BLaER1 treated with 17β-estradiol and CSF1 and Interleukin-3, amounts not matched to agents 10 nM and 100 nM (cell line): ENCODE measurements around the gene HLA-B.

Experiments
- H3K27ac ChIP-seq, 11 experiments: shearing (Covaris generic); formaldehyde crosslinking; 2 replicates each; pipeline ENCODE4 v1.8.1; 2022
- H3K27me3 ChIP-seq, 11 experiments: shearing (Covaris generic); formaldehyde crosslinking; 2 replicates each; pipeline ENCODE4 v1.8.1; 2022
- H3K36me3 ChIP-seq, 11 experiments: shearing (Covaris generic); formaldehyde crosslinking; 2 replicates each; pipeline ENCODE4 v1.8.1; 2022
- H3K4me1 ChIP-seq, 10 experiments: shearing (Covaris generic); formaldehyde crosslinking; 2 replicates each; pipeline ENCODE4 v1.8.1; 2022
- H3K4me2 ChIP-seq, 11 experiments: shearing (Covaris generic); formaldehyde crosslinking; 2 replicates each; pipeline ENCODE4 v1.8.1; 2022
- H3K4me3 ChIP-seq, 10 experiments: shearing (Covaris generic); formaldehyde crosslinking; 2 replicates each; pipeline ENCODE4 v1.8.1; 2022
- H3K9ac ChIP-seq, 11 experiments: shearing (Covaris generic); formaldehyde crosslinking; 2 replicates each; pipeline ENCODE4 v1.8.1; 2022
- H3K9me3 ChIP-seq, 11 experiments: shearing (Covaris generic); formaldehyde crosslinking; replicated peaks in 1 of 11; 2 replicates each; pipeline ENCODE4 v1.8.1; 2022
- H4K20me1 ChIP-seq, 11 experiments: shearing (Covaris generic); formaldehyde crosslinking; 2 replicates each; pipeline ENCODE4 v1.8.1; 2022
- Cebpa-rat ChIP-seq, 11 experiments: shearing (Covaris generic); IDR thresholded peaks; 2 replicates each; pipeline ENCODE4 v1.8.1; 2022

The HLA-B gene

DNA sequence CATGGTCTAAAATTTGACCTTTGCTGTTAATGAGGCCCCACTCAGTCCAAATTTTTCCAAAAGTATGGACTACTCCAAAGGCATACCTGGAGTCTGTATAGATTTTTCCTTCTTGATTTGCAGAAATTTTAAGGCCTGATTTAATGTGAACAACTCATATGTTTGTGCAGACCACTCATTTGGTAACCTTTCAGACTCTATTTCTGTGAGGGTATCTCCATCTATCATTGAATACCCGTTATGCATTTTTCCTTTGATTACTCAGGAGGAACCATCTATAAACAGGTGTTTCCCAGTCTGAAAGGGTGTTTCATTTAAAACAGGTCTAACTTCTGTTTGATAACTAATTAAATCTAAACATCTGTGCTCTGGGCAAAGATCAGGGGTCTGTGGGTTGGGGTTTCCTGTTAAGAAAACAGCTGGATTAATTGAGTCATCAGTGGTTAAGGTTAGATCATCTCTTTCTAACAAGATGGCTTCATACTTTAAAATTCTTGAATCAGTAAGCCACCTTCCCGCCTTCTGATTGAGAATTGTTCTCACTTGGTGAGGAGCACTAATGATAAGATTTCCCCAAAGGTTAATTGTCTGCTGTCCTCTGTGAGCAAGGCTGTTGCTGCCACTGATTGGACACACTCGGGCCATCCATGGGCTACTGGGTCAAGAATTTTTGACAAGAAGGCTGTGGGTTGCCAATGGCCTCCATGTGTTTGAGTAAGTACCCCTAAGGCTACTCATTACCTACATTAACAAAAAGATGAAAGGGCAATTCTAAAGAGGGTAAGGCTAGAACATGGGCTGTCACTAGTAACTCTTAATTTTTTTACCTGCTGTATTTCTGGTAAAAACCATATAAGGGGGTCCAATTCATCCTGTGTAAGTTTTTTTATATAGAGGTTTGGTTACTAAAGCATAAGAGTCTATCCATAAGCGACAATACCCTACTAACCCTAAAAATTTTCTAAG is 24.1 kb downstream of the HLA-B start:
- no peaks in the 10 kb centered on the region for H3K27me3 ChIP-seq
- H3K4me2 ChIP-seq, result peak overlapping the region in 10 of 11 experiments; percentile 9 to 79 (median 54); a peak in 18 of 22 replicates
- peaks cover 4 to 23% (median 15%) of the 10 kb centered on the region in 10 experiments; a peak in 17 of 20 replicates for H3K4me1 ChIP-seq
- H3K4me3 ChIP-seq, result no peak overlapping the region
- peak overlapping the region in 3 of 11 experiments; percentile 25 to 67 (median 49); a peak in 4 of 22 replicates for H3K9ac ChIP-seq
- 0 out of 22 replicates have a peak, but pooled peaks cover 0 to 3% (median 0%) of the 10 kb centered on the region in 11 experiments for H3K36me3 ChIP-seq
- no peak for TF ChIP-seq Cebpa-rat (IDR thresholded peaks at IDR 0.05)
- peak overlapping the region in 8 of 11 experiments; percentile 48 to 87 (median 65); a peak in 15 of 22 replicates for H3K27ac ChIP-seq
- no peaks in the 10 kb centered on the region for H4K20me1 ChIP-seq
- H3K9me3 ChIP-seq, result peaks cover 46 to 95% (median 66%) of the 10 kb centered on the region in 11 experiments

- Histone ChIP-seq H3K27ac (no peak overlapping the region), H3K9ac (no peak overlapping the region), H3K4me1 (peaks cover 0 to 21% (median 15%) of the 10 kb centered on the region in 10 experiments; a peak in 16 of 20 replicates), H4K20me1 (no peaks in the 10 kb centered on the region), H3K4me2 (no peak overlapping the region), H3K27me3 (no peaks in the 10 kb centered on the region), H3K9me3 (peaks cover 35 to 68% (median 44%) of the 10 kb centered on the region in 11 experiments), H3K36me3 (no peaks in the 10 kb centered on the region), H3K4me3 (no peak overlapping the region)
- TF ChIP-seq Cebpa-rat (IDR thresholded peaks at IDR 0.05), result no peak
Measured at GRCh38 chr6:31328355-31328960, 28.5 kb downstream of the HLA-B start.

- TF ChIP-seq Cebpa-rat (IDR thresholded peaks at IDR 0.05), result no peak
- H3K27ac ChIP-seq, result no peak overlapping the region
- H3K4me3 ChIP-seq, result no peak overlapping the region
- no peak overlapping the region for H3K9ac ChIP-seq
- H3K4me2 ChIP-seq, result no peak overlapping the region
- H3K4me1 ChIP-seq, result no peaks in the 10 kb centered on the region
- no peaks in the 10 kb centered on the region for H3K27me3 ChIP-seq
- H3K9me3 ChIP-seq, result peaks cover 0 to 5% (median 3%) of the 10 kb centered on the region in 11 experiments; a peak in 9 of 22 replicates
- no peaks in the 10 kb centered on the region for H3K36me3 ChIP-seq
- no peaks in the 10 kb centered on the region for H4K20me1 ChIP-seq
Measured at GRCh38 chr6:31321820-31322219, 35.2 kb downstream of the HLA-B start.

DNA sequence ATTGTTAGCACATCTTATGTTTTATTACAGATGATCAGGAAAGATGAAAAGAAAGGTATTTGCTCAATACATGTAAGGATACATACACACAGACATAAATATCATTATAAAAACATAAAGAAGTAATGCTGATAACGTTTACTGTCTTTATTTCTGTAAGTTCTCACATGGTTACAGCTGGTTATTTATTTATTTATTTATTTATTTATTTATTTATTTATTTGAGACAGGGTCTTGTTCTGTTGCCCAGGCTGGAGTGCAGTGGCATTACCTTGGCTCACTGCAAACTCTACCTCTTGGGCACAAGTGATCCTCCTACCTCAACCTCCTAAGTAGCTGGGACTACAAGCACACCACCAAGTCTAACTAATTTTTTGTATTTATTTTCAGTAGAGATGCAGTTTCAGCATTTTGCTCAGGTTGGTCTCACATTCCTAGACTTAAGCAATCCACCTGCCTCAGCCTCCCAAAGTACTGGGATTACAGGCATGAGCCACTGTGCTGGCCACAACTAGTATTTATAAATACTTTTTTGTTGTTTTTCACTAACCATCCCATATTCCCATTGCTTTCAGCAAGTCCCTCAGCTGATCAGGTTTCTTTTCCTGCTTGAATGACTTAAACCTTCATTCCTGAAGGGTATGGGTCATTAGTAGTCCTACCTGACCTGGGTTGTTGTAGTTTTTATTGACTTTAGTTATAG is 35.8 kb downstream of the HLA-B start:
- no peak overlapping the region for H3K4me2 ChIP-seq
- H3K27me3 ChIP-seq, result no peaks in the 10 kb centered on the region
- no peak for TF ChIP-seq Cebpa-rat (IDR thresholded peaks at IDR 0.05)

GRCh38 chr6:31317036-31317435 is 39.9 kb downstream of the HLA-B start:
- Histone ChIP-seq H3K27ac (no peak overlapping the region), H3K4me3 (no peak overlapping the region), H3K4me2 (no peak overlapping the region), H3K4me1 (no peaks in the 10 kb centered on the region), H4K20me1 (no peaks in the 10 kb centered on the region), H3K9me3 (no peaks in the 10 kb centered on the region), H3K36me3 (no peaks in the 10 kb centered on the region), H3K27me3 (no peaks in the 10 kb centered on the region), H3K9ac (no peak overlapping the region)
- TF ChIP-seq Cebpa-rat (IDR thresholded peaks at IDR 0.05), result no peak

More for the DNA sequence above, 35.8 kb downstream of the HLA-B start:
- Histone ChIP-seq H3K9ac (no peak overlapping the region), H3K9me3 (no peaks in the 10 kb centered on the region; a peak in 1 of 22 replicates), H3K4me3 (no peak overlapping the region), H3K27ac (no peak overlapping the region), H3K36me3 (no peaks in the 10 kb centered on the region), H3K4me1 (no peaks in the 10 kb centered on the region), H4K20me1 (no peaks in the 10 kb centered on the region)

- no peaks in the 10 kb centered on the region for H4K20me1 ChIP-seq
- no peaks in the 10 kb centered on the region for H3K4me1 ChIP-seq
- no peak overlapping the region for H3K9ac ChIP-seq
- H3K36me3 ChIP-seq, result no peaks in the 10 kb centered on the region
- no peak for TF ChIP-seq Cebpa-rat (IDR thresholded peaks at IDR 0.05)
- no peak overlapping the region for H3K4me2 ChIP-seq
- no peak overlapping the region for H3K27ac ChIP-seq
- H3K27me3 ChIP-seq, result peaks cover 18 to 25% (median 21%) of the 10 kb centered on the region in 11 experiments
- H3K9me3 ChIP-seq, result peaks cover 14 to 19% (median 17%) of the 10 kb centered on the region in 11 experiments; a peak in 21 of 22 replicates
- H3K4me3 ChIP-seq, result no peak overlapping the region
Measured at GRCh38 chr6:31309641-31310040, 47.3 kb downstream of the HLA-B start.

GRCh38 chr6:31308845-31309175 is 48.2 kb downstream of the HLA-B start:
- peaks cover 14 to 19% (median 17%) of the 10 kb centered on the region in 11 experiments; a peak in 21 of 22 replicates for H3K9me3 ChIP-seq
- H3K27me3 ChIP-seq, result peaks cover 18 to 25% (median 21%) of the 10 kb centered on the region in 11 experiments
- H3K27ac ChIP-seq, result no peak overlapping the region
- H3K36me3 ChIP-seq, result no peaks in the 10 kb centered on the region
- no peak overlapping the region for H3K4me2 ChIP-seq
- no peak for TF ChIP-seq Cebpa-rat (IDR thresholded peaks at IDR 0.05)
- H4K20me1 ChIP-seq, result no peaks in the 10 kb centered on the region
- no peak overlapping the region for H3K9ac ChIP-seq
- H3K4me1 ChIP-seq, result no peaks in the 10 kb centered on the region
- no peak overlapping the region for H3K4me3 ChIP-seq

DNA sequence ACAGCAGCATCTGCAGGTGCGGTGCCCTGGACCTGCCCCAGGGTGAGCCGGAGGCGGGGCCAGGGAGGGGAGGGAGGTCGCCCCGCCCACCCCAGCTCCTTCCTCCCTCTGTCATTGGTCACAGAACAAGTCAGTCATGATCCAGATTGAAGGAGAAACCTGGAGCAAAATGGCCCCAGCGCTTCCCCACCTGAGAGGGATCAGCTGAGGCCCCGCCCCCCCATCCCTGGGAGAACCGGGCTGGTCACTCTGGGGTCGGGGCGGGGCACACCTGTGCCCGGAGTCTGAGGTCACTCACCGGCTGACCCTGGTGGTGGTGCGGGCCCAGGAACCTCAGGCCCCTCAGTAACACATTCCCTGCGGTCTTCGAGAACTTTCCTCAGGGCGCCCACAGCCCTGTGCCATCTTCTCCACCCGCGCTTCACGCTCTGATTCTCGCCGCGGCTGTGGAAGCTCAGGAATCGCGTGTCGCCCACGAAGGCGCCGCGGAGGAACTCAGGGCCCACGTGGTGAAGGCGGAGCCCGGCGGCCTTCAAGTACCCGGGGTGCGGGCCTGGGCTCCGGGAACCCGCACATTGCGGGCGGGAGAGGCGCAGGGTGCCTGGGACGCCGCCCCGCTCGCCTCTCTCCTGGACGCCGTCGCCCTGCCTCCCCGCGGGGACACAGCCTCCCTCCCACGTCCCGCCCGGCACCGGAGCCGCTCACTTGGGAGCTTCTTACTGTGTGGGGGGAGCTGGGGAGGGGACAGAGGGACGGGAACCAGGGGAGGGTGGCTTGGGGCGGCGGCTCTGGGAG is 48.7 kb downstream of the HLA-B start:
- H3K27ac ChIP-seq, result no peak overlapping the region
- no peak for TF ChIP-seq Cebpa-rat (IDR thresholded peaks at IDR 0.05)
- H3K4me2 ChIP-seq, result no peak overlapping the region
- no peaks in the 10 kb centered on the region for H4K20me1 ChIP-seq
- H3K9ac ChIP-seq, result no peak overlapping the region
- H3K27me3 ChIP-seq, result peaks cover 18 to 25% (median 21%) of the 10 kb centered on the region in 11 experiments
- H3K9me3 ChIP-seq, result peaks cover 14 to 19% (median 17%) of the 10 kb centered on the region in 11 experiments; a peak in 21 of 22 replicates
- H3K4me1 ChIP-seq, result no peaks in the 10 kb centered on the region
- H3K4me3 ChIP-seq, result no peak overlapping the region
- no peaks in the 10 kb centered on the region for H3K36me3 ChIP-seq
